SK-N-SH (cell line): ENCODE results near the gene GPR160. TPM values are rescaled to one million over a fixed set of nuclear protein-coding genes. Genes with fewer than 3 reads are reported as not detected.

ENCODE experiments used
- CTCF ChIA-PET: fragments of 300-600, 350-600 bp; formaldehyde crosslinking; extraction: SDS; loops from one replicate; lab custom pipeline; 2021; lab: Yijun Ruan, JAX
- POLR2A ChIA-PET: fragments of 350-600 bp; sonication (Branson Sonifier 250); formaldehyde crosslinking; extraction: SDS; loops from one replicate; lab custom pipeline; 2020; ENCODE audit warnings: antibody characterized with exemption, inconsistent platforms; lab: Yijun Ruan, JAX
- DNase-seq: peaks from one replicate; pipeline ENCODE4 v3.0.0; 2012
- H2AFZ ChIP-seq: fragments of 200-600 bp; sonication (generic); 2 replicates; pipeline ENCODE4 v1.8.1; 2016; ENCODE audit warnings: antibody characterized with exemption, mild to moderate bottlenecking, low read depth
- H3F3A ChIP-seq: fragments of 200-600 bp; sonication (generic); replicated peaks from 2 replicates; pipeline ENCODE3; 2016; ENCODE audit warnings: antibody characterized with exemption, mild to moderate bottlenecking; ENCODE audit not compliant: insufficient read depth
- H3K27ac ChIP-seq, 2 experiments: fragments of 200-500 bp in 1 of 2; fragments of 200-600 bp in 1 of 2; sonication (Bioruptor generic) in 1 of 2; sonication (generic), shearing (Covaris generic) in 1 of 2; 2 replicates each; pipeline versions ENCODE4 v1.5.1 to v1.6.1; 2014 to 2016; ENCODE audit warnings: low read depth in 2 of 2, inconsistent platforms in 1 of 2, low read length in 1 of 2, mild to moderate bottlenecking in 1 of 2, mixed read lengths in 1 of 2
- H3K27me3 ChIP-seq: fragments of 200-600 bp; sonication (generic), shearing (Covaris generic); 2 replicates; pipeline ENCODE4 v1.6.1; 2016; ENCODE audit warnings: mixed run types; ENCODE audit not compliant: insufficient read depth
- H3K36me3 ChIP-seq, 2 experiments: fragments of 200-500 bp in 1 of 2; fragments of 200-600 bp in 1 of 2; sonication (Bioruptor generic) in 1 of 2; sonication (generic) in 1 of 2; replicated peaks in 1 of 2; 2 replicates each; pipeline versions ENCODE3 to v1.5.1; 2014 to 2016; ENCODE audit warnings: low read length in 1 of 2, mild to moderate bottlenecking in 1 of 2; ENCODE audit not compliant: insufficient read depth in 2 of 2, control insufficient read depth in 1 of 2
- H3K4me1 ChIP-seq, 2 experiments: fragments of 200-500 bp in 1 of 2; fragments of 200-600 bp in 1 of 2; sonication (Bioruptor generic) in 1 of 2; sonication (generic), shearing (Covaris generic) in 1 of 2; 2 replicates each; pipeline versions ENCODE4 v1.5.1 to v1.6.1; 2014 to 2016; ENCODE audit warnings: low read depth in 1 of 2, low read length in 1 of 2, mixed run types in 1 of 2; ENCODE audit not compliant: insufficient read depth in 2 of 2, control insufficient read depth in 1 of 2
- H3K4me2 ChIP-seq: fragments of 200-600 bp; sonication (generic), shearing (Covaris generic); 2 replicates; pipeline ENCODE4 v1.6.1; 2017; ENCODE audit warnings: mixed run types
- H3K4me3 ChIP-seq, 2 experiments: fragments of 200-500 bp in 1 of 2; fragments of 200-600 bp in 1 of 2; sonication (Bioruptor generic) in 1 of 2; sonication (generic), shearing (Covaris generic) in 1 of 2; 2 replicates each; pipeline versions ENCODE4 v1.5.1 to v1.8.1; 2014 to 2016; ENCODE audit warnings: low read depth in 2 of 2, inconsistent platforms in 1 of 2, low read length in 1 of 2, mild to moderate bottlenecking in 1 of 2, mixed read lengths in 1 of 2, moderate library complexity in 1 of 2
- H3K79me2 ChIP-seq: fragments of 200-600 bp; sonication (generic); 2 replicates; pipeline ENCODE4 v1.8.1; 2017; ENCODE audit warnings: mild to moderate bottlenecking; ENCODE audit not compliant: insufficient read depth
- H3K9ac ChIP-seq: fragments of 200-600 bp; sonication (generic); 2 replicates; pipeline ENCODE4 v1.6.1; 2017; ENCODE audit warnings: mixed run types
- H3K9me2 ChIP-seq: fragments of 200-600 bp; sonication (generic); 2 replicates; pipeline ENCODE4 v1.6.1; 2017; ENCODE audit warnings: mixed run types
- H3K9me3 ChIP-seq: fragments of 200-600 bp; sonication (generic); 2 replicates; pipeline ENCODE4 v1.6.1; 2017; ENCODE audit warnings: mixed run types, mild to moderate bottlenecking, moderate library complexity
- H4K20me1 ChIP-seq: fragments of 200-600 bp; sonication (generic); 2 replicates; pipeline ENCODE4 v1.6.1; 2017; ENCODE audit warnings: mild to moderate bottlenecking, mixed run types; ENCODE audit not compliant: insufficient read depth
- ELF1 ChIP-seq: IDR thresholded peaks from 2 replicates; pipeline ENCODE4 v1.4.0; 2012
- EP300 ChIP-seq, 2 experiments: IDR thresholded peaks; 2 replicates each; pipeline versions ENCODE4 v1.4.0 to v1.6.1; 2012; ENCODE audit warnings: borderline replicate concordance in 1 of 2, low read depth in 1 of 2, low read length in 1 of 2
- EZH2phosphoT487 ChIP-seq: fragments of 200-600 bp; sonication (generic); IDR thresholded peaks from 2 replicates; pipeline ENCODE4 v1.6.1; 2017; ENCODE audit warnings: low read depth, mixed run types, mild to moderate bottlenecking, antibody characterized with exemption, moderate library complexity, borderline replicate concordance
- FOSL2 ChIP-seq: IDR thresholded peaks from 2 replicates; pipeline ENCODE4 v1.4.0; 2012; ENCODE audit warnings: low read depth, mild to moderate bottlenecking, moderate library complexity, borderline replicate concordance
- FOXJ3 ChIP-seq: sonication (generic); formaldehyde crosslinking; IDR thresholded peaks from 2 replicates; pipeline ENCODE4 v1.5.1; 2020; ENCODE audit warnings: mild to moderate bottlenecking, missing genetic modification reagents
- FOXM1 ChIP-seq: IDR thresholded peaks from 2 replicates; pipeline ENCODE4 v1.4.0; 2012; ENCODE audit warnings: low read depth, mild to moderate bottlenecking
- JUND ChIP-seq: IDR thresholded peaks from 2 replicates; pipeline ENCODE4 v1.4.0; 2012
- MEF2A ChIP-seq: IDR thresholded peaks from 2 replicates; pipeline ENCODE4 v1.4.0; 2012; ENCODE audit warnings: low read depth, borderline replicate concordance
- NRF1 ChIP-seq: IDR thresholded peaks from 2 replicates; pipeline ENCODE4 v1.6.1; 2012; ENCODE audit warnings: low read depth, mild to moderate bottlenecking, low read length
- PBX3 ChIP-seq: IDR thresholded peaks from 2 replicates; pipeline ENCODE4; 2012
- POLR2AphosphoS5 ChIP-seq: IDR thresholded peaks from 2 replicates; pipeline ENCODE4 v1.6.1; 2012; ENCODE audit warnings: low read depth, low read length
- RXRA ChIP-seq: IDR thresholded peaks from 2 replicates; pipeline ENCODE4 v1.4.0; 2012; ENCODE audit warnings: low read depth, mild to moderate bottlenecking, borderline replicate concordance
- SIN3A ChIP-seq: IDR thresholded peaks from 2 replicates; pipeline ENCODE4 v1.6.1; 2012; ENCODE audit warnings: low read depth, mild to moderate bottlenecking, low read length, moderate library complexity, borderline replicate concordance
- SMC3 ChIP-seq: IDR thresholded peaks from 2 replicates; pipeline ENCODE4 v1.6.1; 2012; ENCODE audit warnings: low read depth, low read length, improper control_type of control experiment
- TAF1 ChIP-seq: IDR thresholded peaks from 2 replicates; pipeline ENCODE4 v1.6.1; 2012; ENCODE audit warnings: low read depth, mild to moderate bottlenecking, low read length, moderate library complexity, borderline replicate concordance
- USF2 ChIP-seq: fragments of 150-350 bp; IDR thresholded peaks from 2 replicates; pipeline ENCODE4 v1.6.1; 2017; ENCODE audit warnings: antibody characterized with exemption, low read length, low read depth, borderline replicate concordance
- WGBS: methylation state at CpG from one replicate; pipeline ENCODE4 v1.1.6; 2017; ENCODE audit warnings: low lambda C conversion rate; 5-methylcytosine and 5-hydroxymethylcytosine counted together
- polyA plus RNA-seq, 3 experiments: library from polyadenylated mRNA; depleted of rRNA; stranded (reverse); fragments of >200 nt; gene quantifications; 2 replicates each; pipeline ENCODE4 v1.2.3, GENCODE V29; 2012
- TF ChIP-seq, protein P1 (sequence below): IDR thresholded peaks from 2 replicates; pipeline ENCODE4 v1.6.1; 2012; ENCODE audit warnings: mild to moderate bottlenecking, low read depth, low read length, moderate library complexity

GPR160 gene
- polyA plus RNA-seq, 1 of the 3 experiments (the other 2 are of a cell fraction), result 0.31 TPM

- H3K4me3 ChIP-seq, result no peak overlapping the region
- no peak overlapping the region for H3K9ac ChIP-seq
- 96% methylated on average over 1 of the region's 1 CpG for WGBS
- no peaks in the 10 kb centered on the region for H3K79me2 ChIP-seq
- TF ChIP-seq TAF1 (no peak), SIN3A (no peak), FOXM1 (no peak), PBX3 (no peak), EZH2phosphoT487 (no peak), FOSL2 (no peak), RXRA (no peak), USF2 (no peak), NRF1 (no peak), SMC3 (no peak), EP300 (IDR thresholded peaks at IDR 0.05; ENCODE audit: borderline replicate concordance in 1 of 2, low read depth in 1 of 2, low read length in 1 of 2) (no peak), ELF1 (no peak), MEF2A (no peak), POLR2AphosphoS5 (no peak), JUND (no peak), FOXJ3 (CRISPR knock-in tag) (no peak)
- TF ChIP-seq, protein P1, sequence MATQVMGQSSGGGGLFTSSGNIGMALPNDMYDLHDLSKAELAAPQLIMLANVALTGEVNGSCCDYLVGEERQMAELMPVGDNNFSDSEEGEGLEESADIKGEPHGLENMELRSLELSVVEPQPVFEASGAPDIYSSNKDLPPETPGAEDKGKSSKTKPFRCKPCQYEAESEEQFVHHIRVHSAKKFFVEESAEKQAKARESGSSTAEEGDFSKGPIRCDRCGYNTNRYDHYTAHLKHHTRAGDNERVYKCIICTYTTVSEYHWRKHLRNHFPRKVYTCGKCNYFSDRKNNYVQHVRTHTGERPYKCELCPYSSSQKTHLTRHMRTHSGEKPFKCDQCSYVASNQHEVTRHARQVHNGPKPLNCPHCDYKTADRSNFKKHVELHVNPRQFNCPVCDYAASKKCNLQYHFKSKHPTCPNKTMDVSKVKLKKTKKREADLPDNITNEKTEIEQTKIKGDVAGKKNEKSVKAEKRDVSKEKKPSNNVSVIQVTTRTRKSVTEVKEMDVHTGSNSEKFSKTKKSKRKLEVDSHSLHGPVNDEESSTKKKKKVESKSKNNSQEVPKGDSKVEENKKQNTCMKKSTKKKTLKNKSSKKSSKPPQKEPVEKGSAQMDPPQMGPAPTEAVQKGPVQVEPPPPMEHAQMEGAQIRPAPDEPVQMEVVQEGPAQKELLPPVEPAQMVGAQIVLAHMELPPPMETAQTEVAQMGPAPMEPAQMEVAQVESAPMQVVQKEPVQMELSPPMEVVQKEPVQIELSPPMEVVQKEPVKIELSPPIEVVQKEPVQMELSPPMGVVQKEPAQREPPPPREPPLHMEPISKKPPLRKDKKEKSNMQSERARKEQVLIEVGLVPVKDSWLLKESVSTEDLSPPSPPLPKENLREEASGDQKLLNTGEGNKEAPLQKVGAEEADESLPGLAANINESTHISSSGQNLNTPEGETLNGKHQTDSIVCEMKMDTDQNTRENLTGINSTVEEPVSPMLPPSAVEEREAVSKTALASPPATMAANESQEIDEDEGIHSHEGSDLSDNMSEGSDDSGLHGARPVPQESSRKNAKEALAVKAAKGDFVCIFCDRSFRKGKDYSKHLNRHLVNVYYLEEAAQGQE, result no peak
- H3K27me3 ChIP-seq, result no peaks in the 10 kb centered on the region
- H3K4me1 ChIP-seq, result no peaks in the 10 kb centered on the region
- no peak for DNase-seq
- no peaks in the 10 kb centered on the region for H3F3A ChIP-seq
- ChIA-PET CTCF (no interaction called here), POLR2A (no interaction called here)
- H4K20me1 ChIP-seq, result no peaks in the 10 kb centered on the region
- H3K4me2 ChIP-seq, result no peak overlapping the region
- H3K27ac ChIP-seq, result no peak overlapping the region
- no peaks in the 10 kb centered on the region for H3K9me3 ChIP-seq
- peaks cover 66 to 84% of the 10 kb centered on the region in 2 experiments for H3K36me3 ChIP-seq
- no peak overlapping the region for H2AFZ ChIP-seq
- no peaks in the 10 kb centered on the region for H3K9me2 ChIP-seq
Observed at GRCh38 chr3:170100944-170101343, 63.1 kb downstream of the GPR160 start.
